Measurements from ENCODE around the gene SIGMAR1.

Gene SIGMAR1

DNA sequence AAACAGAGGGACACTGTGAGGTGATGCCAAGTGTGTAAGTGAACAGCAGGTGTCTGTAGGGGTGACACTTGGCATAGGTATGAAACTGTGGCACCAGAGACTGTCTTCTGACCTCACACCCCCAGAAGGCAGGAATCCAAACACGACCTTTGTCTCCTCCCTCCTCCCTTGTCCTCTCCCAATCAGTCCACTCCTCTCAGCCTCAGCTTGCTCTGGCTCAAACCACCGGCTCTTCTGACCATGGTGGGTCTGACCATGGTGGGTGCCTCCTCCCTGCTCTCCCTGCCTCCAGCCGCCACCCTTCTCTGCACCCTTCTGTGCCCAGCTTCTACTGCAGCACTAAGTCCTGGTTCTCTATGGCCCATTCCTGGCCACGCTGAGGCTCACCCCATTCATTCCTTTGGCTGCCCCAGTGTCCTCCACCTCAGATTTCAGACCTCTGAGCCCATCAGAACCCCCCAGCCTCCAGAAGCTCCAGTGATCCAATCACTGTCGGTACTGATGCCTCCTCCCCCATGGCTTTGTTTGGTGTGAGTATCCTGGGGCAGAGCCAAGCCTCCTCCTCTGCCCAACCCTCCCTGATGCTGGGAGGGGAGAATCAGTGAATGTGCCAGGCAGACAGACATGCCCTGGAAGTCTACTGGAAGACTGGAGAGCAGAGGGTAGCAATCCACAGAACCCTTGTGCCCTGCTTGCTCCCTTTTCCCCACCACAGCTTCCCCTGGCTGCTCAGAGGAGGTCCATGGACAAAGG is 7.0 kb downstream of the SIGMAR1 start:
- DNase-seq (ENCODE audit: low read depth), result no peak
- TF ChIP-seq, protein P1, sequence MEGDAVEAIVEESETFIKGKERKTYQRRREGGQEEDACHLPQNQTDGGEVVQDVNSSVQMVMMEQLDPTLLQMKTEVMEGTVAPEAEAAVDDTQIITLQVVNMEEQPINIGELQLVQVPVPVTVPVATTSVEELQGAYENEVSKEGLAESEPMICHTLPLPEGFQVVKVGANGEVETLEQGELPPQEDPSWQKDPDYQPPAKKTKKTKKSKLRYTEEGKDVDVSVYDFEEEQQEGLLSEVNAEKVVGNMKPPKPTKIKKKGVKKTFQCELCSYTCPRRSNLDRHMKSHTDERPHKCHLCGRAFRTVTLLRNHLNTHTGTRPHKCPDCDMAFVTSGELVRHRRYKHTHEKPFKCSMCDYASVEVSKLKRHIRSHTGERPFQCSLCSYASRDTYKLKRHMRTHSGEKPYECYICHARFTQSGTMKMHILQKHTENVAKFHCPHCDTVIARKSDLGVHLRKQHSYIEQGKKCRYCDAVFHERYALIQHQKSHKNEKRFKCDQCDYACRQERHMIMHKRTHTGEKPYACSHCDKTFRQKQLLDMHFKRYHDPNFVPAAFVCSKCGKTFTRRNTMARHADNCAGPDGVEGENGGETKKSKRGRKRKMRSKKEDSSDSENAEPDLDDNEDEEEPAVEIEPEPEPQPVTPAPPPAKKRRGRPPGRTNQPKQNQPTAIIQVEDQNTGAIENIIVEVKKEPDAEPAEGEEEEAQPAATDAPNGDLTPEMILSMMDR (conservative IDR thresholded peaks at IDR 0.05; ENCODE audit: low read depth, low read length), result no peak
- no peak overlapping the region for H3K4me3 ChIP-seq (ENCODE audit: low read length)

DNA sequence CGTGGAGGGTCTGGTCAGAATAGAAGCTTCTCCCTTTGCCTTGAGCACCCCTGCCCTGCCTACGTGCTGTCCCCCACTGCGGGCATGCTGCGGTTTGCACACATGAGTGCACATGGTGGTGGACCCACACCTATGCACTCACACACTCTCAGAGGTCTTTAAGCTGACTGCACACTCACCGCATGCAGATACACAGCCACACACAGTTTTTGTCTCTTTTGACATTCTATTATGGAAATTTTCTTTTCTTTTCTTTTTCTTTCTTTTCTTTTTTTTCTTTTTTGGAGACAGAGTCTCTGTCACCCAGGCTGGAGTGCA is 8.1 kb downstream of the SIGMAR1 start:
- H3K4me3 ChIP-seq (ENCODE audit: low read length), result no peak overlapping the region
- no peak for DNase-seq (ENCODE audit: low read depth)
- TF ChIP-seq, protein P1 (conservative IDR thresholded peaks at IDR 0.05; ENCODE audit: low read depth, low read length), result no peak

DNA sequence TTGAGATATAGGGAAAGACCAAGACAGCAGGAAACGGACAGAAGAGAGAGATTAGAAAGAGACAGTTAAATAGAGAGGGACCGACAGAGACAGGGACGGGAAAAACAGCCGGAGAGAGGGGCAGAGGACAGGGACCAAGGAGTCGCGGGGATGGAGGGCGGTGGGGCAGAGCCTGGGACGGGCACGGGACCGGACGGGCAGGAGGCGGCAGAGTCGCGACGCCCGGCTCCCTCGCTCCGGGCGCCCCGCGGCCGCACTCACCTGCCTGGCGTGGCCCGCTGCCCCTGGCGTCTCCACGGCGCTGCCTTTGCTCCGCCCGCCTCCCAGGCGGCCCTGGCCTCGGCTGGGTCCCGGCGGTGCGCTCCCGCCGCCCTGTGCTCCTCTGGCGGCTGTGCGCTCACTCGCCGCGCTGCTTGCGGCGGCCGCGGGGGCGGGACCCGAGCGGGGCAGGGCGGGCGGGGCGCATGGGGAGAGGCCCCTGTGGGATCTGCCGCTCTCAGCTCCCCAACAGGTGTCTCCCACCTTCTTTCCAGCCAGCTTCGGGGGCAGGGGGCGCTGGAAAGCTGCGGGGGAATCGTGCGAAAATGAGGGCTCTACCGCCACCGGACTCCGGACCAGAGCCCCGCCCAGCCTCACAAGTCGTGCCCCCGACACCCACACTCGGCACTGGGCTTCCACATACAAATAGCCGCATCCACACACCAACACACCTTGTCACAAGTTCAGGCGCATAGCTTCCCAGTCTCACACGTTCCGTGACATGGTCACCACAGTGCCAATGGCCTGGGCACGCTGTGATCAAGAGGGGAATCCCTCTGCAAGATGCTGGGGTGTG is 8.7 kb downstream of the SIGMAR1 start, which contains the start of gene ARID3C:
ARID3C (minus strand) TSS at position 411 of the 835 bp plus-strand sequence. CDS start 1,052 bp downstream, outside the sequence.
- TF ChIP-seq, protein P1 (conservative IDR thresholded peaks at IDR 0.05; ENCODE audit: low read depth, low read length), result no peak
- peak within 1 kb of the TSS; percentile 19 for H3K4me3 ChIP-seq (ENCODE audit: low read length)
- no peak for DNase-seq (ENCODE audit: low read depth)

DNA sequence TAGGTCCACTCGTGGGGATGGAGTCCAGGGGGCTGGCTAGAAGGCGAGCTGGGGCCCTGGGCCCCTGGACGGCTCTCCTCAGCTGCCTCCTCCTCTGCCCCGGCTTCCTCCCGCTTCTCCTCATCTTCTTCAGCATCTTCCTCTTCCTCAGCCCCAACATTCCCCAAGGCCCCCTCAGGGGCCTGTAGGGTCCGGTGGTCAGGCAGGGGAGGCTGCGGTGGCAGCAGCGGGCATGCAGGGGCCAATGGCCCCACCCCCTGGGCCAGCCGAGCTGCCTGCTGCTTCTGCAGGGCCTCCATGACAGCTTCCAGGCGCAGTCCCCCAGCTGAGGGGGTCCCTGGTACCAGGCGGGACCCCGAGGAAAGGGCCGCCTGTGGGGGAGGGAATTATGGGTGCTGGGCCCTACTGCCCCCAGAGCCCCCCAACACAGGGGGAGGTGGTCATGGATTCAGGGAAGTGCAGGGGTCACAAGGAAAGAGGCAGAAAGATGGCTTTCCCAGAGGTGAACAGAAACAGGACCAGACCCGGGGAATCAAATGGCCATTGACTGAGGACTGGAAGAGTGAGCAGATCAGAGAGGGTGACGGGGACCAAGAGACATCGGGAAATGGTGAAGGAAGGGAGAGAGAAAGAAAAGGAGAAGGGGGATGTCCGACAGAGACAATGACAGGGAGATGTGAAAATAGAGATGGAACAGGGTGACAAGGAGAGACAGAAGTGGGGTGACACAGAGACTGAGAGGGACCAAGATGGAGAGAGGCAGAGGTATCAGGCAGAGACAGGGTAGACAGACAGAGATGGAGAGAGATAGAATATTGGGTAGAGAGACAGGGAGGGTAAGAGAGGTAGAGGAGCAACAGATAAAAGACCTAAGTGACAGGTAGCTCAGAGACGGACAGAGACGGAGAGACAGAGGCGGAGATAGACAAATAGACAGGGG is 9.6 kb downstream of the SIGMAR1 start:
- TF ChIP-seq, protein P1 (conservative IDR thresholded peaks at IDR 0.05; ENCODE audit: low read depth, low read length), result no peak
- DNase-seq (ENCODE audit: low read depth), result no peak
- no peak overlapping the region for H3K4me3 ChIP-seq (ENCODE audit: low read length)

DNA sequence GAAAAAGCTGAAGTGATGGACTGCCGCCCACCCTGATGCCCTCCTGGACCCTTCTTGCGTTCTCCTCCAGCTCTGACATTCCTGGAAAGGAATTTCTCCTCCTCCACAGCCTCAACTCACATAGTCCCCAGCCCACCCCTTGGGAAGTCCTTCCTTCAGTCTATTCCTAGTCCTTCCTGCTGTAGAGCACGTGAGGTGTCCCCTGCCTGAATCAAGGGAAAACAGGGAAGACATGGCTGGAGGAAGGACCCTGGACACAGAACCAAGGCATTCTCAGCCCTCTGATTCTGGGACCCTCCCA is 12.5 kb downstream of the SIGMAR1 start:
- no peak overlapping the region for H3K4me3 ChIP-seq (ENCODE audit: low read length)
- DNase-seq (ENCODE audit: low read depth), result no peak
- TF ChIP-seq, protein P1 (conservative IDR thresholded peaks at IDR 0.05; ENCODE audit: low read depth, low read length), result no peak

DNA sequence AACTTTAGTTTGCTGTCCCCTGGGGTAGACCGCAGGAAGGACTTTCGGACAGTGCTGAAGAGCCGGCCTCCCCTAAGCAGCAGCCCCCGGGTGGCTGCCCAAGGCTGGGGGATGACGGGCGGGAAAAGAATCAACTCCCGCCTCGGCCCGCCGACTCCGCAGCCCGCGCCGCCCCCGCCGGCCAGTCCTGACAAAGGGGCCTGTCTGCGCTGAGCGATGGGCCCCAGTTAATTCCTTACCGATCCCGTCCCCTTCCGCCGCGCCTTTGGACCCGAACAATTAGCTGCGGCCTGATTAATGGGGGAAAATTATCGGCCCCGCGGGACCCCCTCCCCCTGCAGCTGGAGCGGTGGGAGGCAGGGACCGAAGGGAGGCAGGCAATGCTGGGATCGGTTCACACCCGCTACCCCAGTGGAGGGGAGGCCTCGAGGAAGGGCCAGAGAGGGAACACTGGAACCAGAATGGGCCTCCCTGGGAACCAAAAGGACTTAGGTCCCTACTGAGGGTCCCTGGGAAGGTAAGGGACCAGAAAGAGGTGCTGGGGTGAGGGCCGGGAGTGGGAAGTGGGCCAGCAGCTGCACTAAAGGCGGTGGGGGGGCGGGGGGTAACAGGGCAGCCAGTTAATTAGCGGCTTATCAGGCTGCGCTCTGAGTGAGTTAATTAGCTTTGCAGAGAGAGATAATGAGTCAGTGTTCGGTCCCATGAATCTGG is 13.0 kb downstream of the SIGMAR1 start:
- TF ChIP-seq, protein P1 (conservative IDR thresholded peaks at IDR 0.05; ENCODE audit: low read depth, low read length), result no peak
- no peak overlapping the region for H3K4me3 ChIP-seq (ENCODE audit: low read length)
- no peak for DNase-seq (ENCODE audit: low read depth)

Measured in retinal pigment epithelial cell (primary cell).